C4-2B (cell line): ENCODE measurements around the gene ZFP62.
A peak's percentile ranks its signal among the peaks of the same experiment; 100 is the strongest.

ENCODE experiments used
- H3K27ac ChIP-seq: fragments of 450-650 bp; 2 replicates; pipeline ENCODE4 v1.5.1; 2017
- CTCF ChIP-seq: fragments of 450-650 bp; conservative IDR thresholded peaks from 2 replicates; pipeline ENCODE4 v1.5.1; 2017; ENCODE audit warnings: mild to moderate bottlenecking
- ZFX ChIP-seq: fragments of 450-650 bp; IDR thresholded peaks from 2 replicates; pipeline ENCODE4 v1.6.1; 2017

The ZFP62 gene

GRCh38 chr5:180810959-180811622, 50.0 kb downstream of the ZFP62 start:
- TF ChIP-seq CTCF (no peak), ZFX (peak; percentile 63)
- peak overlapping the region; percentile 92 for H3K27ac ChIP-seq

GRCh38 chr5:180810210-180810958, 50.7 kb downstream of the ZFP62 start:
- peak overlapping the region; percentile 92 for H3K27ac ChIP-seq
- TF ChIP-seq ZFX (peak; percentile 88), CTCF (no peak)

GRCh38 chr5:180809403-180810209, 51.5 kb downstream of the ZFP62 start:
- no peak for TF ChIP-seq CTCF
- TF ChIP-seq ZFX: peak; percentile 45
- peak overlapping the region; percentile 92 for H3K27ac ChIP-seq

- TF ChIP-seq CTCF (no peak), ZFX (no peak)
- H3K27ac ChIP-seq: no peak overlapping the region
These were observed 52.5 kb downstream of the ZFP62 start for GRCh38 chr5:180808461-180809000.

- no peak overlapping the region for H3K27ac ChIP-seq
- TF ChIP-seq ZFX (no peak), CTCF (no peak)
These were observed 53.2 kb downstream of the ZFP62 start for GRCh38 chr5:180807654-180808414.

- no peak overlapping the region for H3K27ac ChIP-seq
- TF ChIP-seq CTCF (no peak), ZFX (no peak)
These were observed 54.0 kb downstream of the ZFP62 start for GRCh38 chr5:180807046-180807445.
